GM10248 (cell line): ENCODE data around the gene WDR93.

Experiments
- CTCF ChIA-PET: fragments of 300-600 bp; sonication (Branson Sonifier 250); formaldehyde crosslinking; extraction: SDS; loops from one replicate; lab custom pipeline; 2021; ENCODE audit warnings: antibody characterized with exemption; lab: Yijun Ruan, JAX
- POLR2A ChIA-PET: fragments of 350-650 bp; sonication (Branson Sonifier 250); formaldehyde crosslinking; extraction: SDS; loops from one replicate; lab custom pipeline; 2020; ENCODE audit warnings: antibody characterized with exemption; lab: Yijun Ruan, JAX
- DNase-seq: peaks from one replicate; pipeline ENCODE4 v3.0.0; 2012; ENCODE audit errors: extremely low spot score
- TF ChIP-seq, protein P1 (sequence below): IDR thresholded peaks from 2 replicates; pipeline ENCODE4 v1.5.1; 2012; ENCODE audit warnings: mild to moderate bottlenecking, low read depth; ENCODE audit errors: extremely low read depth, missing control alignments, control extremely low read depth

WDR93 gene

DNA sequence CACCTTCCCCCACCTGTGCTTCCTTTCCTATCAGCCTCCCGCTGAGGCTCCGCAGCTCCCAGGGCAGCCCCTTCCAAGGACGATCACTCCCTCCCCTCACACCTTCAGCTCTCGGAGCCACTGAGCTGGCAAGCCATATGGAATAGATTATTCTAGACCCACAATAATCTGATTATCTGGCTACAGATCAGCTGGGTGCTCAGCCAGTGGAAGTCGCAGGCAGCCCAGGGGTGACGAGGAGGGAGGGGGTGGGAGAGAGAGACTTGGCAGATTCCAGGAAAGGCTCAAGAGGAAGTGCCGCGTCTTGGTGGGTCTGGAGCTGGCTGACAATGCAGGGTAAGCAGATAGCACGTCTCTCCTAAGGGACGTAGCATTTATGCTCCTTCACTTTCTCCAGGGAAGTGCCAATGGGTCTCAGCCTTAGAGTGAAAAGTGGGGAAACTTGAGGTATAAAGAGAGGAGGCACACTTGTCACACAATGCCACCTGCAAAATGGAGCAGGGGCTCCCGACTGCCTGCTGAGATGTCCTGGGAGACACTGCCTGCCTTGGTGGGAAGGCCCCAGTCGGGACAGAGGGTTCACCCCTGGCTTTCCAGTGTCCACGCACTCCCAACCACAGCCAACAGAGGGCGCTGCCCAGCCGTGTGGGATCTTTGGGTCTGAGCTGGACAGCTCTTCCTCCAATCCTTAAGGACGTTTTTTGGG, 69.8 kb downstream of the WDR93 start:
- CTCF ChIA-PET: interaction anchor here (0.6 to 7.9 kb wide), 48 partner anchors 10 to 473 kb away, joined by 3 to 178 read pairs (median 5); partner anchors contain the start of genes AP3S2, CIB1, GDPGP1 and MESP1
- POLR2A ChIA-PET: no interaction called here
- peak; percentile 88 for DNase-seq
- TF ChIP-seq, protein P1, sequence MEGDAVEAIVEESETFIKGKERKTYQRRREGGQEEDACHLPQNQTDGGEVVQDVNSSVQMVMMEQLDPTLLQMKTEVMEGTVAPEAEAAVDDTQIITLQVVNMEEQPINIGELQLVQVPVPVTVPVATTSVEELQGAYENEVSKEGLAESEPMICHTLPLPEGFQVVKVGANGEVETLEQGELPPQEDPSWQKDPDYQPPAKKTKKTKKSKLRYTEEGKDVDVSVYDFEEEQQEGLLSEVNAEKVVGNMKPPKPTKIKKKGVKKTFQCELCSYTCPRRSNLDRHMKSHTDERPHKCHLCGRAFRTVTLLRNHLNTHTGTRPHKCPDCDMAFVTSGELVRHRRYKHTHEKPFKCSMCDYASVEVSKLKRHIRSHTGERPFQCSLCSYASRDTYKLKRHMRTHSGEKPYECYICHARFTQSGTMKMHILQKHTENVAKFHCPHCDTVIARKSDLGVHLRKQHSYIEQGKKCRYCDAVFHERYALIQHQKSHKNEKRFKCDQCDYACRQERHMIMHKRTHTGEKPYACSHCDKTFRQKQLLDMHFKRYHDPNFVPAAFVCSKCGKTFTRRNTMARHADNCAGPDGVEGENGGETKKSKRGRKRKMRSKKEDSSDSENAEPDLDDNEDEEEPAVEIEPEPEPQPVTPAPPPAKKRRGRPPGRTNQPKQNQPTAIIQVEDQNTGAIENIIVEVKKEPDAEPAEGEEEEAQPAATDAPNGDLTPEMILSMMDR: peak; percentile 100

DNA sequence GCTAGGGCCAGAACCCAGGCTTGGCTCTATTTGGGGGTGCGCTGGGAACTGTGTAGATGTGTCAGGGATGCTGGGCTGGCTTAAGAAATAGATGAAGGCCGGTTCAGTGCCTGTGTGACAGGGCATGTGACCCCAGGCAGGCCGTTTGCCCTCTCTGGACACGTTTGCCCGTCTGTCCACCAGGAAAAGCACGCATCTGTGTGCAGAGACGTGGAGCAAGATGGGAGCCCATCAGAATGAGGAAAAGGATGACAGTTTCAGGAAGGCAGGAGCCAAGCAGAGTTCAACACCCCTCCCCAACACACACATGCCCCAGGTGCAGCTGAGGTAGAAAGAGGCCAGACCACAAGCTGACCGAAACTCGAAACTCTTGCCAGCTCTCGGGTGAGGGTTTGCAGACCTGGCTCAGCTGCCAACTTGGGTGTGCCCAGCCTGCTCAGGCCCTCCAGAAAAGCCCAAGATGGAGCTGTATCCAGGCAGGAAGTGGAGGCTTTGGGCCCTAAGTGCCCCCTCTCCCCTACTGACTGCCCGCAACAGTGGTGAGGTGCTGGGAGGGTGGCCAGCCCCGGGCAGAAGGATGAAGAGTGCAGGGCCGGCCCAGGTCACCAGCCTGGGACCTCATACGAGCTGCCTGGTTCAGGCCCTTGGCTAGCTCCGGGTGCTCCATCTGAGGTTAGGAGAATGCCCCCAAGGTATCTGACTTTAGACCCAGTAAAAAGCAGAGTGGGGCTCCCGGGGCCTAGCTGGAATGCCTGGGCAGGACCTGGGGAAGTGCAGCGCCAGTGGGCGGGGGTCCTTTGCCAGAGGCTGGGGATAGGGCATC, 70.6 kb downstream of the WDR93 start:
- ChIA-PET POLR2A (no interaction called here), CTCF (interaction anchor here (0.6 to 7.9 kb wide), 52 partner anchors 10 to 473 kb away, joined by 3 to 178 read pairs (median 5); partner anchors contain the start of genes AP3S2, CIB1, GDPGP1 and MESP1)
- no peak for DNase-seq
- TF ChIP-seq, protein P1: no peak

GRCh38 chr15:89761929-89762328, 71.3 kb downstream of the WDR93 start:
- POLR2A ChIA-PET: no interaction called here
- TF ChIP-seq, protein P1: no peak
- CTCF ChIA-PET: interaction anchor here (0.7 to 7.9 kb wide), 26 partner anchors 10 to 472 kb away, joined by 3 to 178 read pairs (median 6); partner anchors contain the start of genes AP3S2, CIB1, GDPGP1 and MESP1
- no peak for DNase-seq

GRCh38 chr15:89765694-89766093, 75.1 kb downstream of the WDR93 start:
- ChIA-PET POLR2A (no interaction called here), CTCF (interaction anchor here (1.0 to 1.2 kb wide), 2 partner anchors 25 to 319 kb away, joined by 3 to 4 read pairs; no protein-coding TSS in a partner anchor)
- no peak for DNase-seq
- TF ChIP-seq, protein P1: no peak

DNA sequence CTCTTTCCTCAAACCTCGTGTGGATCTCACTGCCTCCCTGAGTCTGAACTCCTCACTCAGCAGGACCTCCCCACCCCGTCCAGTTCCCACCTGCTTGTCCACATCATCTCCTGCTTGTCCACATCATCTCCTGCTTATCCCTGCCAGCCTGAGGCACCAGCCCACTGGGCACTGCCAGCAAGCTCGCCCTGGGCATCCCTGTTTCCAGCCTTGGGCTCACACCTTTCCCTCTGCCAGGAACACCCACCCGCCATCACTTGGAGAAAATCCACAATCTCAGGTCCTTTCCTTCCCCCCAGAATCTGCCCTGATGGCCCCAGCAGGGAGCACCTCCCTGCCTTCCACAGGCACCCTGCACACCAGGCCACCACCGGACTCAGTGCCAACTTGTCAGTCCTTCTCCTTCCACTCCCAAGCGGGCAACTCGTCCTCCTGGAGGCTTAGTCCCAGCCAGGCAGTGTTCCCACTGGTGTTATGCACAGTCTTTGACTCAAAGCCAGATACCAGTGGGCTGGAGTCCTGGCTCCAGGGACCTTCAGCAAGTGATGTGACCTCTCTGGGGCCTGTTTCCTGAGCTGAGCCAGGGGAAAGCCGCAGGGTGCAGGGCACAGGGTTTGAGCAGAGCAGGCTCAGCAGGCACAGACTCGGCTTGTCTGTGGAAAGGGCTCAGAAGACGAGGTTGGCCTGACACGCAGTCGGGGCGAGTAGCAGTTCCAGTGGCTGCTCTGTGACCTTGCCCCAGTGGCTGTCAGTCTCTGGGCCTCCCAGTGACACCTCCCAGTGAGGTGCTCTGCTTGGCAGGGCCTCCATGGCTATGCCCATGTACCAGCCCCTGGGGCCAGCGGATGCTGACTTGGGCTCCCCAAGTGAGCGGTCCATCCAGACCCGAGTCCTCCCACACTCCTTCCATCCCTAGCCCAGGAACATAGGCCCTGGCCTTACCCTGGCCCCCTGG, 76.0 kb downstream of the WDR93 start:
- ChIA-PET CTCF (interaction anchor here (1.0 to 1.2 kb wide), 2 partner anchors 26 to 318 kb away, joined by 3 to 4 read pairs; no protein-coding TSS in a partner anchor), POLR2A (no interaction called here)
- no peak for DNase-seq
- TF ChIP-seq, protein P1: no peak
